GM21360 (cell line): Measurements from ENCODE around the gene FCMR.

Experiments used
- ATAC-seq: cut with Tn5 transposase; IDR thresholded peaks from one replicate; pipeline ENCODE4 v1.9.1; 2021; ENCODE audit warnings: mild to moderate bottlenecking, moderate library complexity; ENCODE audit not compliant: unreplicated experiment

The FCMR gene

GRCh38 chr1:206903687-206904086 is 18.1 kb downstream of the FCMR start:
- ATAC-seq: no peak

GRCh38 chr1:206902702-206903101 is 19.0 kb downstream of the FCMR start:
- ATAC-seq: no peak

GRCh38 chr1:206901944-206902343 is 19.8 kb downstream of the FCMR start:
- no peak for ATAC-seq

GRCh38 chr1:206900149-206900548 is 21.6 kb downstream of the FCMR start:
- ATAC-seq: no peak

- no peak for ATAC-seq
These were observed 22.0 kb downstream of the FCMR start for GRCh38 chr1:206899717-206900116.

GRCh38 chr1:206898915-206899431 is 22.8 kb downstream of the FCMR start:
- ATAC-seq: no peak

GRCh38 chr1:206898089-206898914 is 23.4 kb downstream of the FCMR start:
- no peak for ATAC-seq

- ATAC-seq: no peak
These were observed 24.6 kb downstream of the FCMR start, which contains the start of gene IL24 for GRCh38 chr1:206897175-206897574. TSS of gene IL24 (plus strand) at chr1:206897443. CDS start at chr1:206897833, 390 bp downstream.

- ATAC-seq: no peak
These were observed 25.5 kb downstream of the FCMR start for GRCh38 chr1:206896261-206896660.

GRCh38 chr1:206895837-206896242 is 25.9 kb downstream of the FCMR start:
- ATAC-seq: no peak

GRCh38 chr1:206895325-206895724 is 26.4 kb downstream of the FCMR start:
- ATAC-seq: no peak

GRCh38 chr1:206893380-206893779 is 28.4 kb downstream of the FCMR start:
- ATAC-seq: no peak

- ATAC-seq: no peak
These were observed 29.3 kb downstream of the FCMR start for GRCh38 chr1:206892351-206892984.

GRCh38 chr1:206891412-206891811 is 30.3 kb downstream of the FCMR start:
- no peak for ATAC-seq

GRCh38 chr1:206890125-206891060 is 31.3 kb downstream of the FCMR start:
- no peak for ATAC-seq

- no peak for ATAC-seq
These were observed 34.0 kb downstream of the FCMR start for GRCh38 chr1:206887701-206888100.

GRCh38 chr1:206886831-206887230 is 34.9 kb downstream of the FCMR start:
- no peak for ATAC-seq

- ATAC-seq: no peak
These were observed 36.2 kb downstream of the FCMR start for GRCh38 chr1:206885341-206886060.

GRCh38 chr1:206883876-206884275 is 37.9 kb downstream of the FCMR start:
- ATAC-seq: no peak

GRCh38 chr1:206883160-206883559 is 38.6 kb downstream of the FCMR start:
- no peak for ATAC-seq
